ENCODE results near the gene ANKRD40. TPM values are rescaled to one million over a fixed set of nuclear protein-coding genes. Genes with fewer than 3 reads are reported as not detected.
"Not testable (repeated sequence)": the region's sequence is repeated elsewhere in the genome, so short reads cannot be mapped to it uniquely, and the experiment has no call there.

Gene ANKRD40
- total RNA-seq, 4 donors from 2014 or later: 18.2 to 24.7 (median 21.4) TPM

GRCh38 chr17:50725769-50726655 is 18.3 kb upstream of the ANKRD40 start:
- no peaks in the 10 kb centered on the region for H3K27me3 ChIP-seq
- peak overlapping the region in 1 of 4 donors; percentile 59 for H3K27ac ChIP-seq
- no peaks in the 10 kb centered on the region for H3K9me3 ChIP-seq
- no peak for DNase-seq
- H3K36me3 ChIP-seq: no peaks in the 10 kb centered on the region
- no peak overlapping the region for H3K4me3 ChIP-seq
- TF ChIP-seq POLR2A (IDR thresholded peaks at IDR 0.05): no peak
- no peak for TF ChIP-seq CTCF (IDR thresholded peaks at IDR 0.05)
- H3K4me1 ChIP-seq: peaks cover 8 to 91% (median 32%) of the 10 kb centered on the region in 4 donors

DNA sequence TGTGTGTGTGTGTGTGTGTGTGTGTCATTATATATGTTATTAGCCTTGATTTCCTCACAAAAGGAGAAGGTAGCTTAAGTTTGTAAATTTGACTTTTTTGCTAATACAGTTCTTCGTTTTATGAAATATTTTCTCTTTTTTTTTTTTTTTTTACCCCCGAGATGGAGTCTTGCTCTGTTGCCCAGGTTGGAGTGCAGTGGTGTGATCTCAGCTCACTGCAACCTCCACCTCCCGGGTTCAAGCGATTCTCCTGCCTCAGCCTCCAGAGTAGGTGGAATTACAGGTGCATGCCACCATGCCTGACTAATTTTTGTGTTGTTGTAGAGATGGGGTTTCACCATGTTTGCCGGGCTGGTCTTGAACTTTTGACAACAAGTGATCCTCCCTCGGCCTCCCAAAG is 16.9 kb upstream of the ANKRD40 start:
- not testable (repeated sequence) for DNase-seq, H3K27ac ChIP-seq, H3K36me3 ChIP-seq, H3K9me3 ChIP-seq, H3K27me3 ChIP-seq, H3K4me3 ChIP-seq
- peaks cover 8 to 78% (median 28%) of the 10 kb centered on the region in 4 donors for H3K4me1 ChIP-seq

GRCh38 chr17:50722746-50723145 is 15.0 kb upstream of the ANKRD40 start:
- TF ChIP-seq POLR2A (IDR thresholded peaks at IDR 0.05): no peak
- TF ChIP-seq CTCF (IDR thresholded peaks at IDR 0.05): no peak
- no peak for DNase-seq
- H3K4me1 ChIP-seq: peaks cover 8 to 64% (median 28%) of the 10 kb centered on the region in 4 donors

DNA sequence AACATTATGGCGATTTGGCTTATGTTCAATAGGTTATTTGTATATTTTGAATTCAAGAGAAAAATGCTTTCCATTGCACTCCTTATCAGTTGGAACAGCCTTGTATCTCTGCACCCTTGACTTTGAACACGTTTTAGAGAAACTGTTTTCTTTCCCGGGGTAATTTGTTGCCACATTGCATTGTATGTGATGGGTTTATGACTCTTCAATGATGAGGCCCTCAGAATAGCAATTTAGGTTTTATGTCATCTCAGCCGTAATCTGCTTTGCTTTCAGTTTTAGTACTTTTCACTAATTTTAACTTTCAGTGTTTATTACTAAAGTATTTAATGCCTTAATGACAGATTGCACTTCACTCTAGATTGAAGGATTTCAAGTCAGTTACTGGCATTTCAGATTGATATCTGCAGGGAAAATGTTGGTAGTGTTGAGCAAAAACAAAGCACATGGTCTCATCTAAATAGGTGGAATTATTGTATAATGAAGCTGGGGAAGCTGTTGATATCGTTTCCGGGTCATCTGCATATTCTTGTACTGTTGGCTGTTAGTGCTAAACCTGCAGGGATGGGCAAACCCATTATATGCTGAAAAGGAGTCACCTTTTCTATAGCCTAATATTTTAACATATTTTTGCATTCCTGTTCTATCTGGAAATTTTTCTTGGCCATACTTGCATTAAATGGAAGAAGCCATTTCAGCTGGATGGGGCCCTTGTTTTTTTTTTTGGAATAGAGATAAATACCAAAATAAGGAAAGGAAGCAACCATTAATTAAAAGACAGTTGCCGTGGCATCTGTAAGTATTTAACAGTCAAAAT is 13.7 kb upstream of the ANKRD40 start:
- DNase-seq: no peak
- H3K4me3 ChIP-seq: peak overlapping the region; percentile 73 to 96 (median 86)

More at GRCh38 chr17:50722746-50723145, 15.0 kb upstream of the ANKRD40 start:
- Histone ChIP-seq H3K27me3 (no peaks in the 10 kb centered on the region), H3K4me3 (peak overlapping the region in 1 of 4 donors; percentile 84), H3K27ac (no peak overlapping the region), H3K36me3 (no peaks in the 10 kb centered on the region), H3K9me3 (no peaks in the 10 kb centered on the region)

GRCh38 chr17:50719924-50720794 is 12.4 kb upstream of the ANKRD40 start:
- TF ChIP-seq CTCF (IDR thresholded peaks at IDR 0.05) (no peak), POLR2A (IDR thresholded peaks at IDR 0.05) (no peak)
- Histone ChIP-seq H3K9me3 (no peaks in the 10 kb centered on the region), H3K36me3 (no peaks in the 10 kb centered on the region), H3K27me3 (no peaks in the 10 kb centered on the region), H3K4me3 (peak overlapping the region; percentile 73 to 96 (median 86)), H3K27ac (peak overlapping the region; percentile 93 to 98 (median 96)), H3K4me1 (peaks cover 0 to 38% (median 13%) of the 10 kb centered on the region in 4 donors)
- no peak for DNase-seq

More for the DNA sequence above, 13.7 kb upstream of the ANKRD40 start:
- H3K4me1 ChIP-seq: peaks cover 8 to 51% (median 18%) of the 10 kb centered on the region in 4 donors
- no peaks in the 10 kb centered on the region for H3K36me3 ChIP-seq
- H3K9me3 ChIP-seq: no peaks in the 10 kb centered on the region
- TF ChIP-seq CTCF (IDR thresholded peaks at IDR 0.05): no peak
- TF ChIP-seq POLR2A (IDR thresholded peaks at IDR 0.05): no peak
- peak overlapping the region in 3 of 4 donors; percentile 45 to 94 (median 93) for H3K27ac ChIP-seq
- H3K27me3 ChIP-seq: no peaks in the 10 kb centered on the region

All from Peyer's patch (tissue), 4 donors.